ENCODE data around the gene FAM131B.

FAM131B gene

DNA sequence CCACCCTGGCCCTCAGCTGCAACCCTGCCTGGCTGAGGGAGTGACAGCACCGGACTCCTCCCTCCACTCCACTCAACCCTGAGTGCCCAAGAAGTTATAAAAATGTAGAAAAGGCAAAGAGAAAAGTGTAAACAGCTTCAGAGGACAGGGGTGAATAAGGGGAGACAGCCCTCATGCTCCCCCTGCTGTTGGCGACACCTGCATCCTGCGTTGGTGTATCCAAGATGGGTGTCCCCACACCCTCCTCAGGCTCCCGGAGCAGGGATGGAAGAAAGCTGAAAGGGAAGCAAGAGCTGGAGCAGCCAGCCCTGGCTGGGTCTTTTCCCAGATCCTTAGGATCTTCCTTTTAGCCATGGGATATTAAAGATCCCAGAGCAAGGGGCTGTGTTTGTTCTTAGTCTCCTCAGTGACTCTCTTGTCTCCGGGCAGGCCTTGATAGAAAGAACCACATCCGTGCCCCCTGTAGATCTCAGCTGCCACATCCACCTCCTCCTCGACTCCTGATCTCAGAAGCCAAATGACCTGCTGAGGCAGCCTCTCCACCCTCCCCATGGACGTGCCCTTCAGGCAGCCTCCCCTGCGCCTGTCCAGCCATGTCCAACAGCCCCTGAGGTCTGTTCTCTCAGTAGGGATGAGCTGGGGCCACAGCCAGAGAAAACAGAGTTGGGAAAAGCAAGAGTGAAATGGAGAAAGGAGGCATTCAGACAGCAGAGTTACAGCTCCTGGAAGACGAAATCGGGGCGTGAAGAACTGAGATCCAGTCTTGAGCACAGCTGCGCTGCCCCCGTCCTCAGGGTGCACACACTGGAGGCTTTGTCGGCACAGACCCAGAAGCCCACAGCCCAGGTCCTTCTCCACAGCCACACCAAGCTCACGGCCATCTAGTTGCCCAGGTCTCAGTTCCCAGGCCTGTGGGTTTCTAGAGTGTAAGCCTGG lies 6.8 kb downstream of the FAM131B start:
- no peak overlapping the region for H3K4me3 ChIP-seq (replicated peaks; ENCODE audit: low read depth, low read length)
- DNase-seq (ENCODE audit: extremely low read depth, low read depth), result no peak
- TF ChIP-seq, protein P1, sequence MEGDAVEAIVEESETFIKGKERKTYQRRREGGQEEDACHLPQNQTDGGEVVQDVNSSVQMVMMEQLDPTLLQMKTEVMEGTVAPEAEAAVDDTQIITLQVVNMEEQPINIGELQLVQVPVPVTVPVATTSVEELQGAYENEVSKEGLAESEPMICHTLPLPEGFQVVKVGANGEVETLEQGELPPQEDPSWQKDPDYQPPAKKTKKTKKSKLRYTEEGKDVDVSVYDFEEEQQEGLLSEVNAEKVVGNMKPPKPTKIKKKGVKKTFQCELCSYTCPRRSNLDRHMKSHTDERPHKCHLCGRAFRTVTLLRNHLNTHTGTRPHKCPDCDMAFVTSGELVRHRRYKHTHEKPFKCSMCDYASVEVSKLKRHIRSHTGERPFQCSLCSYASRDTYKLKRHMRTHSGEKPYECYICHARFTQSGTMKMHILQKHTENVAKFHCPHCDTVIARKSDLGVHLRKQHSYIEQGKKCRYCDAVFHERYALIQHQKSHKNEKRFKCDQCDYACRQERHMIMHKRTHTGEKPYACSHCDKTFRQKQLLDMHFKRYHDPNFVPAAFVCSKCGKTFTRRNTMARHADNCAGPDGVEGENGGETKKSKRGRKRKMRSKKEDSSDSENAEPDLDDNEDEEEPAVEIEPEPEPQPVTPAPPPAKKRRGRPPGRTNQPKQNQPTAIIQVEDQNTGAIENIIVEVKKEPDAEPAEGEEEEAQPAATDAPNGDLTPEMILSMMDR (IDR thresholded peaks at IDR 0.05; ENCODE audit: low read depth, low read length, missing control alignments), result no peak

DNA sequence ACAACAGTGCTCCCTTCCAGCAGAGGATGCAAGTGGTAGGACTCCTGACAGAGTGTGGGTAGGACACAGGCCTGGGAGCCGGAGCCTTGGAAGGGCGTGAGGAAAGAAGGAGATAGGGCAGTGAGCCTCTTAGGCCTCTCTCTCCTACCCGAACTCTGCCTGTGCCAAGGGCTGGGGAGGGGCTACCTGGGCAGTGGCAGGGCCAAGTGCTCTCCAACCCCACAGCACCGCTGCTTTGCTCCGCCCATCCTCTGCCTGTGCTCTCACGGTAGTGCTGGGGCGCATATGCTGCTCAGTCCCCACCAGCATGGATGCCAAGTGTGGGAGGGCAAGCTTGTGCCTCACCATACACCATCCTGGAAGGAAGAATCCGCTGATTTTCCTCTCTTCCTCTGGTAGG lies 7.5 kb downstream of the FAM131B start:
- H3K4me3 ChIP-seq (replicated peaks; ENCODE audit: low read depth, low read length), result no peak overlapping the region
- DNase-seq (ENCODE audit: extremely low read depth, low read depth), result no peak
- TF ChIP-seq, protein P1 (IDR thresholded peaks at IDR 0.05; ENCODE audit: low read depth, low read length, missing control alignments), result no peak

DNA sequence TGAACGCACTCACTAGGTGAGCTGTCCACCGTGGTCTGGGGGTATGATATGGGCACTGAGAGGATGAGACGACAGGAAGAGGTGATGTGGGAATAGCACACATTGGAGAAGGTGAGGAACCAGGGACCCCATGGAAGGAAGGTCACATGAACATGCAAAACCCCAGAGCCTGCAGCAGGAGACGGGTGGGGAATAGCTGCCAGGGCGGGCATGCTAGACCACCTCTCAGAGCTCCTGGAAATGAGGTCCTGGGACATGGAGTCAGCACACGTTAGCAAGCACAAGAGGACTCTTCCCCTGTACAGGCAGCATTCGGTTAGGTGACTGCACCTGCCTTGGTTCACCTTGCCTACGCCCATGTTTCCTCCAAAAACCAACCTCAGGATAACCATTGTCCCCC lies 8.1 kb downstream of the FAM131B start:
- DNase-seq (ENCODE audit: extremely low read depth, low read depth), result no peak
- no peak overlapping the region for H3K4me3 ChIP-seq (replicated peaks; ENCODE audit: low read depth, low read length)
- TF ChIP-seq, protein P1 (IDR thresholded peaks at IDR 0.05; ENCODE audit: low read depth, low read length, missing control alignments), result no peak

DNA sequence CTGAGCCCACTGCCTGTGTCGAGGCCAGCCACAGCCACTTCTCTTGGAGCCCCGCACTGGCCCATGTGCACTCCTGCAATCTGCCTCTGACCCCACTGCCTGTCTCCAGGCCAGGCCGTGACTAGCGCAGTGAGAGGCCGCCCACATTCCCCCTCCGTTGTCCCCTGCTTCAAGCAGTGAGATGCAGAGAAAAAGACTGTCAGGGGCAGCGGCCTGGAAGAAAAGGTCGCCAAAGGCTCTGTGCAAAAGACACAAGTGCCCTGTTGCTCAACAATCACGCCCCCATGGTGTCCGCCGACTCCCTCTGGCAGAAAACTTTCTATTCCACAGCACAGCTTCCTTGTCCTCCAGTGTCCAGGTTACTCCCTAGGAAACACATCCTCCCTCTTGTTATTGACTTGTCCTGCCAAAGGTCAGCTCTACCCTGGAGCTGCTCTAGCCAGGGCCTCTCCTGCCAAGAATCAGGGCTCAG lies 9.9 kb downstream of the FAM131B start:
- TF ChIP-seq, protein P1 (IDR thresholded peaks at IDR 0.05; ENCODE audit: low read depth, low read length, missing control alignments), result no peak
- no peak for DNase-seq (ENCODE audit: extremely low read depth, low read depth)
- no peak overlapping the region for H3K4me3 ChIP-seq (replicated peaks; ENCODE audit: low read depth, low read length)

DNA sequence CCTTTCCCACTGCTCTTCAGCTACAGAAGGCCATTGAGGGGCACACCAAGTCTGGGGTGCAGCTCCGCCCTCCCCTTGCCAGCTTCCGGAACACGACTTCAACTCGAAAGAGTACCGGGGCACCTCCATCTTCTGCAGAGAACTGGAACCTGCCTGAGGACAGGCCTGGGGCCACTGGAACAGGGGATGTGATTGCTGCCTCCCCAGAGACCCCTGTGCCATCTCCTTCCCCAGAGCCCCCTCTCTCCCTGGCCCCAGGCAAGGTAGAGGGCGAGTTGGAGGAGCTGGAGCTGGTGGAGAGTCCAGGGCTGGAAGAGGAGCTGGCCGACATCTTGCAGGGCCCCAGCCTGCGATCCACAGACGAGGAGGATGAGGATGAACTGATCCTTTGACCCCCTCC lies 10.9 kb downstream of the FAM131B start:
- no peak for DNase-seq (ENCODE audit: extremely low read depth, low read depth)
- TF ChIP-seq, protein P1 (IDR thresholded peaks at IDR 0.05; ENCODE audit: low read depth, low read length, missing control alignments), result no peak
- H3K4me3 ChIP-seq (replicated peaks; ENCODE audit: low read depth, low read length), result no peak overlapping the region

DNA sequence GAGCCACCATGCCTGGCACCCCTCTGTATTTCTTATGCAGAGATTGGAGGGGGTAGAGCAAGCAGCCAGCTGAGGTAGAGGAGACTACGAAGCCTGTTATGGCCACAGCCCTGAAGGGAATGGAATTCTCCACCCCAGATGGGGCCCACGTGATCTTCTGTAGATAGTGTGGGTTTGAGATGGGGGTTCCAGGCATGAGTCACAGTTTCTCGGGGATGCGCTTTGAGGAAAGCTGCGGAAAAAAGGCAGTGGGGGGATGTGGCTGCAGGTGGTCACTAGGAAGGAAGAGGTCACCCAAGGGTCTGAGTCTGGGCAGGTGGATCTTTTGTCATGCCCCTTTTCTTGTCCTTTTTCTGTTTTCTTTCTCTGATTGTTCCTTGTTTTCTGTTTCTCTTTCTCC lies 11.5 kb downstream of the FAM131B start:
- no peak overlapping the region for H3K4me3 ChIP-seq (replicated peaks; ENCODE audit: low read depth, low read length)
- TF ChIP-seq, protein P1 (IDR thresholded peaks at IDR 0.05; ENCODE audit: low read depth, low read length, missing control alignments), result no peak
- DNase-seq (ENCODE audit: extremely low read depth, low read depth), result no peak

All from HFF-Myc (cell line).